ENCODE data around the gene CILP2. TPM values are rescaled to one million over a fixed set of nuclear protein-coding genes. Genes with fewer than 3 reads are reported as not detected.

CILP2 gene
- total RNA-seq, 1 experiment from 2014 or later = 2.0 TPM

DNA sequence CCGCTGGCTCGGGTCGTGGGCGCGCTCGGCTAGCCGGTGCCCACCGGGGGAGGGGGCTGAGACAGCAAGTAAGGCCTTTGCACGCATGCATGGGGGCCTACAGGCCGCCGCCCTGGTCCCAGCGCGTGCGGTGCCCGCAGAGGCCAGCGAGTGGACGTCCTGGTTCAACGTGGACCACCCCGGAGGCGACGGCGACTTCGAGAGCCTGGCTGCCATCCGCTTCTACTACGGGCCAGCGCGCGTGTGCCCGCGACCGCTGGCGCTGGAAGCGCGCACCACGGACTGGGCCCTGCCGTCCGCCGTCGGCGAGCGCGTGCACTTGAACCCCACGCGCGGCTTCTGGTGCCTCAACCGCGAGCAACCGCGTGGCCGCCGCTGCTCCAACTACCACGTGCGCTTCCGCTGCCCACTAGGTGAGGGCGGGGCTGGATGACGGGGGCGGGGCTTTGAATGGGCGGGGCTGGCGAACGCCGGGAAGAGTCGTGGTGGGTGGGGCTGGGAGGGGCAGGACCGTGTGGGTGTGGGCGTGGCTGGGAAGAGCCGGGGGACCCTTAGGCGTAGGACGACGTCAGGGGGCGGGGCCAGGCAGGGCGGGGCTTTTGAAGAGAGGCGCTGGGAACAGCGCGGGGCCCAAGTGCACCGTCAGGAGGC is 2.1 kb downstream of the CILP2 start:
- no peak for TF ChIP-seq EZH2 (IDR thresholded peaks at IDR 0.05; ENCODE audit: low read length, unreplicated experiment)
- TF ChIP-seq, protein P1, sequence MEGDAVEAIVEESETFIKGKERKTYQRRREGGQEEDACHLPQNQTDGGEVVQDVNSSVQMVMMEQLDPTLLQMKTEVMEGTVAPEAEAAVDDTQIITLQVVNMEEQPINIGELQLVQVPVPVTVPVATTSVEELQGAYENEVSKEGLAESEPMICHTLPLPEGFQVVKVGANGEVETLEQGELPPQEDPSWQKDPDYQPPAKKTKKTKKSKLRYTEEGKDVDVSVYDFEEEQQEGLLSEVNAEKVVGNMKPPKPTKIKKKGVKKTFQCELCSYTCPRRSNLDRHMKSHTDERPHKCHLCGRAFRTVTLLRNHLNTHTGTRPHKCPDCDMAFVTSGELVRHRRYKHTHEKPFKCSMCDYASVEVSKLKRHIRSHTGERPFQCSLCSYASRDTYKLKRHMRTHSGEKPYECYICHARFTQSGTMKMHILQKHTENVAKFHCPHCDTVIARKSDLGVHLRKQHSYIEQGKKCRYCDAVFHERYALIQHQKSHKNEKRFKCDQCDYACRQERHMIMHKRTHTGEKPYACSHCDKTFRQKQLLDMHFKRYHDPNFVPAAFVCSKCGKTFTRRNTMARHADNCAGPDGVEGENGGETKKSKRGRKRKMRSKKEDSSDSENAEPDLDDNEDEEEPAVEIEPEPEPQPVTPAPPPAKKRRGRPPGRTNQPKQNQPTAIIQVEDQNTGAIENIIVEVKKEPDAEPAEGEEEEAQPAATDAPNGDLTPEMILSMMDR (conservative IDR thresholded peaks at IDR 0.05; ENCODE audit: low read depth, low read length) = no peak
- no peak for TF ChIP-seq EZH2phosphoT487 (IDR thresholded peaks at IDR 0.05; ENCODE audit: borderline replicate concordance, low read length)

DNA sequence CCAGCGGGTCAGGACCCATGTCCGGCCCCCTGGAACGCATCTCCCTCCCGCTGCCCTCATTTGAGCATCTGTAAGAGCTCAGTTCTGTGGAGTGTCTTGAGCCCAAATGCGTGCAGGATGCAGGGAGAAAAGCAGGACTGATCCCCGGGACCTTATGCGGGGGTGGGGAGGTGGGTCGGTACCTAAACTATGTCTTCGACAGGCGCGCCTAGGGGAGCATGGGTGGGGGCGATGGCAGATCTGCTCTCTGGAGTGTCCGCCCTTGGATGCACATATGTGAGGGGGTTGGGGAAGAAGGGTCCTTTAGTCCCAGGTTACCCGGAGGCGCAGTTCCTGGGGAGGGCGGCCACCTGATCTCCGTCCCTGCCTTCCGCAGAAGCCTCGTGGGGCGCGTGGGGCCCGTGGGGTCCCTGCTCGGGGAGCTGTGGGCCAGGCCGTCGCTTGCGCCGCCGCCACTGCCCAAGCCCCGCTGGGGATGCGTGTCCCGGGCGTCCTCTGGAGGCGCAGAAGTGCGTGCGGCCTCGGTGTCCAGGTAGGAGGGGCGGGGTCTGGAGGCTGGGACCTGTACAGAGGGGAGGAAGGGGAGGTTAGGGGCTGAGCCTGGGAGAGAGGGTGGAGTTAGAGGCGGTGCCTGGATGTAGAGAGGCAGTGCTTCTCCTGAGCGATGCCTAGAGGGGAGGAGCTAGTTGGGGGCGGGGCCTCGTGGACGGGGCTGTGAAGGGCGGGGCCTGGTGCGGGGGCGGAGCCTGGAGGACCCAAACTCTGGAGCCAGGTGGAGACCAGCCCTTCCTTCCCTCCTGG is 2.9 kb downstream of the CILP2 start:
- CTCF ChIA-PET = interaction anchor here (0.6 to 1.0 kb wide), 2 partner anchors 12 to 36 kb away, joined by 3 to 4 read pairs; no protein-coding TSS in a partner anchor
- no peaks in the 10 kb centered on the region for H3K36me3 ChIP-seq (ENCODE audit: low read depth, low read length)
- H3F3A ChIP-seq (ENCODE audit: low read length, unreplicated experiment) = no peaks in the 10 kb centered on the region
- peak overlapping the region; percentile 68 for H3K4me3 ChIP-seq (ENCODE audit: low read length)
- no peak for TF ChIP-seq EZH2 (IDR thresholded peaks at IDR 0.05; ENCODE audit: low read length, unreplicated experiment)
- TF ChIP-seq, protein P1 (conservative IDR thresholded peaks at IDR 0.05; ENCODE audit: low read depth, low read length) = peak; percentile 34; the same call in 1 of the 2 replicates
- no peaks in the 10 kb centered on the region for H3K9me2 ChIP-seq (replicated peaks; ENCODE audit: low read length)
- H3K27ac ChIP-seq (ENCODE audit: low read length) = no peak overlapping the region
- H4K20me1 ChIP-seq (ENCODE audit: low read length) = no peaks in the 10 kb centered on the region
- peaks cover 9% of the 10 kb centered on the region; the same call in 1 of the 2 replicates for H3K4me1 ChIP-seq (ENCODE audit: insufficient read depth, low read length)
- peak overlapping the region; percentile 86 for H3K4me2 ChIP-seq (ENCODE audit: low read length)
- H3K9ac ChIP-seq (ENCODE audit: low read length) = peak overlapping the region; percentile 41
- ATAC-seq = peak; percentile 94
- no peaks in the 10 kb centered on the region for H3K79me2 ChIP-seq (ENCODE audit: low read length)
- H3K27me3 ChIP-seq (ENCODE audit: low read length) = no peaks in the 10 kb centered on the region
- H2AFZ ChIP-seq (ENCODE audit: low read length) = peak overlapping the region; percentile 90
- BruUV-seq (replicated peaks) = no TSS peak
- peak; percentile 93 for DNase-seq
- intact Hi-C loops (cut with micrococcal nuclease) = no loop called here
- no peaks in the 10 kb centered on the region for H3K9me3 ChIP-seq (ENCODE audit: low read length)
- POLR2A ChIA-PET (ENCODE audit: unreplicated experiment) = interaction anchor here (0.6 kb wide), 2 partner anchors 12 to 62 kb away, joined by 3 to 4 read pairs; no protein-coding TSS in a partner anchor

More for the DNA sequence above, 2.1 kb downstream of the CILP2 start:
- peak overlapping the region; percentile 68; the same call in 1 of the 2 replicates for H3K4me3 ChIP-seq (ENCODE audit: low read length)
- no peaks in the 10 kb centered on the region for H3K9me2 ChIP-seq (replicated peaks; ENCODE audit: low read length)
- peak overlapping the region; percentile 86 for H3K4me2 ChIP-seq (ENCODE audit: low read length)
- no peaks in the 10 kb centered on the region for H3F3A ChIP-seq (ENCODE audit: low read length, unreplicated experiment)
- no TSS peak for BruUV-seq (replicated peaks)
- no peaks in the 10 kb centered on the region for H3K36me3 ChIP-seq (ENCODE audit: low read depth, low read length)
- ChIA-PET CTCF (no interaction called here), POLR2A (ENCODE audit: unreplicated experiment) (no interaction called here)
- H3K9ac ChIP-seq (ENCODE audit: low read length) = peak overlapping the region; percentile 41; the same call in 1 of the 2 replicates
- no peaks in the 10 kb centered on the region for H3K27me3 ChIP-seq (ENCODE audit: low read length)
- peak; percentile 11 for ATAC-seq
- peaks cover 9% of the 10 kb centered on the region; the same call in 1 of the 2 replicates for H3K4me1 ChIP-seq (ENCODE audit: insufficient read depth, low read length)
- no peaks in the 10 kb centered on the region for H3K79me2 ChIP-seq (ENCODE audit: low read length)
- intact Hi-C loops (cut with micrococcal nuclease) = no loop called here
- H4K20me1 ChIP-seq (ENCODE audit: low read length) = no peaks in the 10 kb centered on the region
- no peaks in the 10 kb centered on the region for H3K9me3 ChIP-seq (ENCODE audit: low read length)
- no peak overlapping the region for H3K27ac ChIP-seq (ENCODE audit: low read length)
- peak; percentile 50 for DNase-seq
- H2AFZ ChIP-seq (ENCODE audit: low read length) = peak overlapping the region; percentile 90

All from PC-3 (cell line).